WI38 (cell line): Measurements from ENCODE around the gene MORN4.
"Not testable (repeated sequence)": the region's sequence is repeated elsewhere in the genome, so short reads cannot be mapped to it uniquely, and the experiment has no call there.

Experiments
- H3K4me3 ChIP-seq: 2 replicates; pipeline ENCODE4 v1.5.1; 2011; ENCODE audit warnings: low read depth, mild to moderate bottlenecking, control low read depth, low read length
- TF ChIP-seq, protein P1 (sequence below): IDR thresholded peaks from 2 replicates; pipeline ENCODE4 v1.5.1; 2012; ENCODE audit warnings: low read depth, mild to moderate bottlenecking, control low read depth, low read length

Gene MORN4

DNA sequence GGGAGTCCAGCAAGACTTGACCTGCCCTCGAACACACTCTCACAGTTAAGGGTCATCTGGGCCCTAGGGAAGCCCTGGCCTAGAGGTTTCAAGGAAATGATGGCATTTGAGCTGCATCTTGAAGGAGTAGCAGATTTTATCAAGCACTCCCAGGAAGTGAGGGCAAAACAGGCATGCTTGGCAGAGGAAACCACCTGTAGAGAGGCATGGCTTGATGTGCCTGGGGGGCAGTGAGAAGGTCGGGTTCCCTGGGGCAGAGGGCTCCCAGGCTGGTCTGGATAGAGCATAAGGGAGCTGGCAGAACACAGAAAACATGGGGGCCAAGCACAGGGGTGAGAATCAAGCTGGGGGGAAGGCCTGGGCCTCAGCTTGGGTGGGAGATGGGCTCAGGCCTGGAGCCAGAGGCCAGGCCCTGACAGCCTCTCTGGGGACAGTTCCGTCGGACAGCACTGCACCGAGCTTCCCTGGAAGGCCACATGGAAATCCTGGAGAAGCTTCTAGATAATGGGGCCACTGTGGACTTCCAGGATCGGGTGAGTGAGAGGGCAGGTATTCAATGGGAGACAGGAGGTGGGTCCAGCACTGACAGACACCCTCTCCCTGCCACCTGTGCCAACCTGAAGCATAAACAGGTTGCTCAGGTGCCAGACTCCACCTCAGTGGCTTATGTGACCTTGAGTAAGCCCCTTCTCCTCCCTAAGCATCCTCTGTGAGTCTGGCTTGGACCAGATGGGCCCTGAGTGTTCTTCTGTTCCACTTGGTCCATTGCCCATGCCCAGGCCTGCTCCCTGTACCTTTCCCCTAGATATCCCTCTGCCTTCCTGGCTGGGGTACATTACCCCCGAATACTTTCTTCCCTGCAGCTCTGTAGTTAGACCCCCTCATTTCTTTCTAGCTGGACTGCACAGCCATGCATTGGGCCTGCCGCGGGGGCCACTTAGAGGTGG lies 52.6 kb downstream of the MORN4 start:
- H3K4me3 ChIP-seq, result no peak overlapping the region
- TF ChIP-seq, protein P1, sequence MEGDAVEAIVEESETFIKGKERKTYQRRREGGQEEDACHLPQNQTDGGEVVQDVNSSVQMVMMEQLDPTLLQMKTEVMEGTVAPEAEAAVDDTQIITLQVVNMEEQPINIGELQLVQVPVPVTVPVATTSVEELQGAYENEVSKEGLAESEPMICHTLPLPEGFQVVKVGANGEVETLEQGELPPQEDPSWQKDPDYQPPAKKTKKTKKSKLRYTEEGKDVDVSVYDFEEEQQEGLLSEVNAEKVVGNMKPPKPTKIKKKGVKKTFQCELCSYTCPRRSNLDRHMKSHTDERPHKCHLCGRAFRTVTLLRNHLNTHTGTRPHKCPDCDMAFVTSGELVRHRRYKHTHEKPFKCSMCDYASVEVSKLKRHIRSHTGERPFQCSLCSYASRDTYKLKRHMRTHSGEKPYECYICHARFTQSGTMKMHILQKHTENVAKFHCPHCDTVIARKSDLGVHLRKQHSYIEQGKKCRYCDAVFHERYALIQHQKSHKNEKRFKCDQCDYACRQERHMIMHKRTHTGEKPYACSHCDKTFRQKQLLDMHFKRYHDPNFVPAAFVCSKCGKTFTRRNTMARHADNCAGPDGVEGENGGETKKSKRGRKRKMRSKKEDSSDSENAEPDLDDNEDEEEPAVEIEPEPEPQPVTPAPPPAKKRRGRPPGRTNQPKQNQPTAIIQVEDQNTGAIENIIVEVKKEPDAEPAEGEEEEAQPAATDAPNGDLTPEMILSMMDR, result no peak

DNA sequence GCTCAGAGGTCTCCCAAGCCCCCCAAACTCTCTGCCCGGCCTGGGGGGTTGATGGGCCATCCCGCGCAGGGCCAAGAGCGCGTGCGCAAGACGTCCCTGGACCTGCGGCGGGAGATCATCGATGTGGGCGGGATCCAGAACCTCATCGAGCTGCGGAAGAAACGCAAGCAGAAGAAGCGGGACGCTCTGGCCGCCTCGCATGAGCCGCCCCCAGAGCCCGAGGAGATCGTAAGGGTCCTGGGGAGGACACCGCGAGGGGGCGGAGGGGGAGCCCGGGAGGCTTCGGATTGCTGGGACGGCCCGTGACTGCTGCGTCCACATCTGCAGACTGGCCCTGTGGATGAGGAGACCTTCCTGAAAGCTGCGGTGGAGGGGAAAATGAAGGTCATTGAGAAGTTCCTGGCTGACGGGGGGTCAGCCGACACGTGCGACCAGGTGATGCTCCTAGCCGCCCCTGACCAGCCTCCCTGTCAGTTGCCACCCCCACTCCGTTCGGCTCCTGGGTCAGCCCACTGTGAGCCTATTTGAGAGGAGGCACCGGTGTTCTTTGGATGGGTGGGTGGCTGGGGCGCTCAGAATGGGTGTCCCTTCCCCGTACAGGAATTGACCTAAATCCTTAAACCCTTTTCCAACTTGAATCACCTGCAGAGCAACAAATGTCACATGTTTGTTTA lies 55.0 kb downstream of the MORN4 start:
- H3K4me3 ChIP-seq, result no peak overlapping the region
- TF ChIP-seq, protein P1, result no peak

DNA sequence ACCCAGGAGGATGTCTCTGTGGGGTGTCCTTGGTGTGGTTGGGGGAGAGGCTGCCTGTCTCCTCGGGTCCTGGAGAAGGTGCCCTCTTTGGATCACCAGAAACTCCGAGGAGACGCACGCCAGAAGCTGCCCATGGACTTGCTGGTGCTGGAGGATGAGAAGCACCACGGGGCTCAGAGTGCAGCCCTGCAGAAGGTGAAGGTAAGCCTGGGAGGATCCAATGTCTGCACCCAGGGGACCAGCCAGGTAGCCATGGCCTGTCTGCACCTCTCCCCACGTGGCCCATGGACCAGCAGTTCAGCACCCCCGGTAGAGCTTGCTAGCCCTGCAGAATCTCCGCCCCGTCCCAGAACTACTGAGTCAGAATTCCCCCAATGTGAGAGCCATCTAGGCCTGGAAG lies 55.6 kb downstream of the MORN4 start:
- TF ChIP-seq, protein P1, result no peak
- H3K4me3 ChIP-seq, result no peak overlapping the region

DNA sequence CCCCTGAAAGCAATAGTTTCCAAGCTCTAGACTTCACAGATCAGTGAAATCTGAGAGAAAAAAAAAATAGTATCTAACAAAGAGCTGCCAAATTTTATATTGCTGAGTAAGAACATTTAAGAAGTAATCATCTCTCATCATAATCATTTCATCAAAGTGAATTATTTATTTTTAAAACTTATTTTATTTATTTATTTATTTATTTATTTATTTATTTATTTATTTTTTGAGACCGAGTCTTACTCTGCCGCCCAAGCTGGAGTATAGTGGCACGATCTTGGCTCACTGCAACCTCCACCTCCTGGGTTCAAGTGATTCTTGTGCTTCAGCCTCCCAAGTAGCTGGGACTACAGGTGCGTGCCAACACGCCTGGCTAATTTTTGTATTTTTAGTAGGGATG lies 56.8 kb downstream of the MORN4 start:
- not testable (repeated sequence) for H3K4me3 ChIP-seq

DNA sequence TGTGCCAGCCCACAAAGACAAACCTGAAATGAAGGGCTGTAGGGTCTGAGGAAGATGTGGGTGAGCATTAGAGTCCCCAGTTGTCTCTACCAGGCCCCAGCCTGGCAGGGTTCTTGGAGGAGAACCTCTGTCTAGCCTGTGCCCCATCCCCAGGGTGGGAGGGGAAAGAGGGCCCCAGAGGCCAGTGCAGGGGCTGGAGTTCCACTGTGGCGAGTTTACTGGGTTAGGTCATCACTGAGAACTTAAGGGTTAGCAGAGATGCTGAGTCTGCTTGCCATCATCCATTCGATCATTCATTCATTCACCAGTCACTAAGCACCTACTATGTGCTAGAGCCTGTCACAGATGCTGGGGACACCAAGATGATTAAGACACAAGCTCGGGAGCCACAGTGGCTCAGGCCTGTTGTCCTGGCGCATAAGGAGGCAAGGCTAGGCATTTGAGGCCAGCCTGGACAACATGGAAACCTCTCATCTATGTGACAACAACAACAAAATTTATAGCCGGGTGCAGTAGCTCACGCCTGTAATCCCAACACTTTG lies 58.1 kb downstream of the MORN4 start:
- TF ChIP-seq, protein P1, result no peak
- no peak overlapping the region for H3K4me3 ChIP-seq

DNA sequence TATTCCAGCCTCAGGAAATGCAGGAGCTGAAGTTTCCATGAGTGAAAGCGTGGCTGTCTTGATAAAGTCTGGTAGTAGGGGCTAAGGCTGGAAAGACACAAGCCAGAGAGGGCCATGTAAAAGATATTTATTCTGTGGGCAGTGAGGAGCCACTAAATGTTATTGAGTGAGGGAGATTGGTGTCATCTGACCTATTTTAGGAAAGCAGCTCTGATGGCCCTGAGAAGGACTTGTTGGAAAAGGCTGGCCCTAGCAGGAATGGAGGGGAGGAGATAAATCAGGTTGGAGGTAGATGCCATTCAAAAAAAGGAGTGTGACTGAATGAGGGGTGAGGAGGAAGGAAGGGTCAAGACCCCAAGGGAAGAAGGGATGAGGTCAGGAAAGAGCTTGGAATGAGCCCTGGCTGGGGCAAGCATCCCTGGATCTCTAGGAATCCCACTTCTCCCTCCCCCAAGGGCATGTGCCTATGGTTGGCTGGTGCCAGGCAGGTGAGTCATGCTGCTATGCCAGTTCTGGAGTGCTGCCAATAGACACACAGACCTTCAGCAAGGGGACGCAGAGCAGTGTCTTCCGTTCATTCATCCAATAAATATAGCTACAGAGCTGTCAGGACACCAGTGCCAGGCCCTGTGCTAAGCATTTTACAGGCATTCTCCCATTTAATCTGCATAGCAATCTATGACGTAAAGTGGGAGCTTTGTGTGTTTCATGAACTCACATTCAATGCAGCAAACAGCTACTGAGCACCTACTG lies 58.8 kb downstream of the MORN4 start:
- TF ChIP-seq, protein P1, result no peak
- H3K4me3 ChIP-seq, result no peak overlapping the region

DNA sequence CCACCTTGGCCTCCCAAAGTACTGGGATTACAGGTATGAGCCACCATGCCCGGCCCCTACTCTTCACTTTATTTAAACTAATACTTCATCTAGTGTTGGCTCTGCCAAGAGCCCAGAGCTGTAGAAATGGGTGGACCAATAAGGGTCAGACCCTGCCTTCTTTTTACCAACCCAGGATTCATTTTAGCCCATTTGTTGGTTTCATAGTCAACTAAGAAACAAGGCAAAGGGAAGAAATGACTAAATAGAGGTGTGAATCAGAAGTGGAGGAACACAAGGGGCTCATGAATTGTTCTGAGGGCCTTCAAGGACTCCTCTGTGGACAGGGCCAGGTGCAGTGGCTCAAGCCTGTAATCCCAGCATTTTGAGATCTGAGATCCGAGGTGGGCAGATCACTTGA lies 59.6 kb downstream of the MORN4 start:
- TF ChIP-seq, protein P1, result no peak
- no peak overlapping the region for H3K4me3 ChIP-seq
